ENCODE data around the gene FAM13A.

The FAM13A gene

DNA sequence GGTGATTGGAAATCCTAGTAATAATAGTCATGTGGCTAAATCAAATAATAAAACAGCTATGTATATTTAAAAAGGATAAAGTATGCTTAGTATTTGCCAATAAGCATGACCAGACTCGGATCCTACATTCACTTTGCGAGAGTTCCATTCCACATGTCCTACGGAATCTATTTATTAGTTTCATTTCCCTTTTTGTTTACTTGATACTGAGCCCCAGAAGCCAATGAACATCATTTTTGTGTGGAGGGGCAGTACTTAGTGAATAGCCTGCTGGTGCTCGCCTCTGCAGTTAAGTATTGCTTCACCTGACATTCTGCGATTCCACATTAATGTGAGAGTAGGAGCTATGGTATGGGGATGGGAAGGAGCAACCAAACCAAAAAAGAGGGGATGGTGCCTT, 300.8 kb downstream of the FAM13A start:
- Histone ChIP-seq H3K27ac (replicated peaks) (no peak overlapping the region), H3K4me3 (replicated peaks; ENCODE audit: insufficient read depth, low read length) (no peak overlapping the region), H3K27me3 (ENCODE audit: insufficient read depth, poor library complexity, severe bottlenecking) (no peaks in the 10 kb centered on the region)
- DNase-seq (ENCODE audit: low read depth in 1 of 2, low spot score in 1 of 2) = no peak
- TF ChIP-seq, protein P1, sequence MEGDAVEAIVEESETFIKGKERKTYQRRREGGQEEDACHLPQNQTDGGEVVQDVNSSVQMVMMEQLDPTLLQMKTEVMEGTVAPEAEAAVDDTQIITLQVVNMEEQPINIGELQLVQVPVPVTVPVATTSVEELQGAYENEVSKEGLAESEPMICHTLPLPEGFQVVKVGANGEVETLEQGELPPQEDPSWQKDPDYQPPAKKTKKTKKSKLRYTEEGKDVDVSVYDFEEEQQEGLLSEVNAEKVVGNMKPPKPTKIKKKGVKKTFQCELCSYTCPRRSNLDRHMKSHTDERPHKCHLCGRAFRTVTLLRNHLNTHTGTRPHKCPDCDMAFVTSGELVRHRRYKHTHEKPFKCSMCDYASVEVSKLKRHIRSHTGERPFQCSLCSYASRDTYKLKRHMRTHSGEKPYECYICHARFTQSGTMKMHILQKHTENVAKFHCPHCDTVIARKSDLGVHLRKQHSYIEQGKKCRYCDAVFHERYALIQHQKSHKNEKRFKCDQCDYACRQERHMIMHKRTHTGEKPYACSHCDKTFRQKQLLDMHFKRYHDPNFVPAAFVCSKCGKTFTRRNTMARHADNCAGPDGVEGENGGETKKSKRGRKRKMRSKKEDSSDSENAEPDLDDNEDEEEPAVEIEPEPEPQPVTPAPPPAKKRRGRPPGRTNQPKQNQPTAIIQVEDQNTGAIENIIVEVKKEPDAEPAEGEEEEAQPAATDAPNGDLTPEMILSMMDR (IDR thresholded peaks at IDR 0.05; ENCODE audit: insufficient read depth, low read length) = no peak
- TF ChIP-seq POLR2AphosphoS5 (IDR thresholded peaks at IDR 0.05; ENCODE audit: low read depth) (no peak), GABPA (IDR thresholded peaks at IDR 0.05; ENCODE audit: low read depth) (no peak), SPI1 (IDR thresholded peaks at IDR 0.05; ENCODE audit: borderline replicate concordance, low read depth) (no peak)
- TF ChIP-seq, protein P2, sequence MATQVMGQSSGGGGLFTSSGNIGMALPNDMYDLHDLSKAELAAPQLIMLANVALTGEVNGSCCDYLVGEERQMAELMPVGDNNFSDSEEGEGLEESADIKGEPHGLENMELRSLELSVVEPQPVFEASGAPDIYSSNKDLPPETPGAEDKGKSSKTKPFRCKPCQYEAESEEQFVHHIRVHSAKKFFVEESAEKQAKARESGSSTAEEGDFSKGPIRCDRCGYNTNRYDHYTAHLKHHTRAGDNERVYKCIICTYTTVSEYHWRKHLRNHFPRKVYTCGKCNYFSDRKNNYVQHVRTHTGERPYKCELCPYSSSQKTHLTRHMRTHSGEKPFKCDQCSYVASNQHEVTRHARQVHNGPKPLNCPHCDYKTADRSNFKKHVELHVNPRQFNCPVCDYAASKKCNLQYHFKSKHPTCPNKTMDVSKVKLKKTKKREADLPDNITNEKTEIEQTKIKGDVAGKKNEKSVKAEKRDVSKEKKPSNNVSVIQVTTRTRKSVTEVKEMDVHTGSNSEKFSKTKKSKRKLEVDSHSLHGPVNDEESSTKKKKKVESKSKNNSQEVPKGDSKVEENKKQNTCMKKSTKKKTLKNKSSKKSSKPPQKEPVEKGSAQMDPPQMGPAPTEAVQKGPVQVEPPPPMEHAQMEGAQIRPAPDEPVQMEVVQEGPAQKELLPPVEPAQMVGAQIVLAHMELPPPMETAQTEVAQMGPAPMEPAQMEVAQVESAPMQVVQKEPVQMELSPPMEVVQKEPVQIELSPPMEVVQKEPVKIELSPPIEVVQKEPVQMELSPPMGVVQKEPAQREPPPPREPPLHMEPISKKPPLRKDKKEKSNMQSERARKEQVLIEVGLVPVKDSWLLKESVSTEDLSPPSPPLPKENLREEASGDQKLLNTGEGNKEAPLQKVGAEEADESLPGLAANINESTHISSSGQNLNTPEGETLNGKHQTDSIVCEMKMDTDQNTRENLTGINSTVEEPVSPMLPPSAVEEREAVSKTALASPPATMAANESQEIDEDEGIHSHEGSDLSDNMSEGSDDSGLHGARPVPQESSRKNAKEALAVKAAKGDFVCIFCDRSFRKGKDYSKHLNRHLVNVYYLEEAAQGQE (IDR thresholded peaks at IDR 0.05; ENCODE audit: insufficient replicate concordance, low read depth) = no peak

DNA sequence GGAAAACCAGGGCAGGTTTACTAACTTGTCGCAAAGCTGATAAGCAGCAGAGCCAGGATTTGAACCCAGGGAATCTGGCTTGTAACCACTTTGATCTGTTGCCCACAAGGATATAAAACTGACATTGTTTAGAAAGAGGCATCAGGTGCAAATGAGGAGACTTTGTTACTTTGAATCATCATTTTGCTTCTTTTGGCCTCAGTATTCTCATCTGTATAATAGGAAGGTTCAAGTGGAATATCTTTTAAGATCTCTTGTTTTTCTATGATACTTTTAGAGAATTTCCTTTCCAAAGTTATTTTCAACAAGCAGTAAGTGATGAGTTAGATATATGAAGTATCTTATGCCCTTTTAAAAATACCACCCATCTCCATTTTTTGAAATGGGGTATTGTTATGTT, 301.5 kb downstream of the FAM13A start:
- no peak overlapping the region for H3K27ac ChIP-seq (replicated peaks)
- DNase-seq (ENCODE audit: low read depth in 1 of 2, low spot score in 1 of 2) = no peak
- H3K4me3 ChIP-seq (replicated peaks; ENCODE audit: insufficient read depth, low read length) = no peak overlapping the region
- no peak for TF ChIP-seq POLR2AphosphoS5 (IDR thresholded peaks at IDR 0.05; ENCODE audit: low read depth)
- no peak for TF ChIP-seq GABPA (IDR thresholded peaks at IDR 0.05; ENCODE audit: low read depth)
- TF ChIP-seq, protein P1 (IDR thresholded peaks at IDR 0.05; ENCODE audit: insufficient read depth, low read length) = no peak
- TF ChIP-seq SPI1 (IDR thresholded peaks at IDR 0.05; ENCODE audit: borderline replicate concordance, low read depth) = no peak
- TF ChIP-seq, protein P2 (IDR thresholded peaks at IDR 0.05; ENCODE audit: insufficient replicate concordance, low read depth) = no peak
- no peaks in the 10 kb centered on the region for H3K27me3 ChIP-seq (ENCODE audit: insufficient read depth, poor library complexity, severe bottlenecking)

DNA sequence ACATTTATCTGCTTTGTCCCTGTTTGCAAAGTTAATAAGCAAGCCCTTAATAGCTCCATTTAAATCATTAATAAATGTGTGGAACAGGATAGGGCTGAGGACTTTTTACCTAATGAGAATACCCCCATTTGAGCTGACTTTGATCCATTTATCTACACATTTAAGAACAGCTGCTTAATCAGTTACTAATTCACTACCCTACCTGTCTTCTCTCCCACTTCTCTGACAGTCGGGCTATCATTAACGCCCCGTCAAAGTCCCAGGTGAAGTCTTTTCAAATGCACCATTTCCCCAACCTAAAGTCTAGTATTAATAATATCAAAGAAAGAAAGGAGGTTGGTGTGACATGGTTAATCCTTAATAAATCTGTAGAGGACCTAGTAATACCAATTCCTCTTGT, 302.2 kb downstream of the FAM13A start:
- TF ChIP-seq, protein P2 (IDR thresholded peaks at IDR 0.05; ENCODE audit: insufficient replicate concordance, low read depth) = no peak
- TF ChIP-seq POLR2AphosphoS5 (IDR thresholded peaks at IDR 0.05; ENCODE audit: low read depth) (no peak), SPI1 (IDR thresholded peaks at IDR 0.05; ENCODE audit: borderline replicate concordance, low read depth) (no peak), GABPA (IDR thresholded peaks at IDR 0.05; ENCODE audit: low read depth) (no peak)
- TF ChIP-seq, protein P1 (IDR thresholded peaks at IDR 0.05; ENCODE audit: insufficient read depth, low read length) = no peak
- Histone ChIP-seq H3K4me3 (replicated peaks; ENCODE audit: insufficient read depth, low read length) (no peak overlapping the region), H3K27ac (replicated peaks) (no peak overlapping the region), H3K27me3 (ENCODE audit: insufficient read depth, poor library complexity, severe bottlenecking) (no peaks in the 10 kb centered on the region)
- no peak for DNase-seq (ENCODE audit: low read depth in 1 of 2, low spot score in 1 of 2)

All from HL-60 (cell line).